Esophagus squamous epithelium (tissue), 4 donors: ENCODE measurements around the gene CD46.
"Not testable (repeated sequence)": the region's sequence is repeated elsewhere in the genome, so short reads cannot be mapped to it uniquely, and the experiment has no call there.

Experiments used
- CTCF ChIP-seq, 6 experiments: fragments of 450-650 bp in 4 of 6; fragments of 200-600 bp in 2 of 6; sonication (generic) in 2 of 6; IDR thresholded peaks; one replicate each; pipeline ENCODE4 v1.5.1; 2016 to 2019; ENCODE audit warnings: antibody characterized with exemption in 6 of 6, mild to moderate bottlenecking in 4 of 6, moderate library complexity in 4 of 6
- POLR2A ChIP-seq, 4 donors: fragments of 450-650 bp; IDR thresholded peaks; one replicate each; pipeline ENCODE4 v1.6.1; 2017; ENCODE audit warnings: antibody characterized with exemption in 4 of 4, mild to moderate bottlenecking in 4 of 4, moderate library complexity in 3 of 4

GRCh38 chr1:207738158-207738659 lies 13.6 kb upstream of the CD46 start:
- TF ChIP-seq CTCF, POLR2A (IDR thresholded peaks at IDR 0.05): not testable (repeated sequence)
